Midbrain (tissue), 1 donor: Measurements from ENCODE around the gene AKAP6.

Experiments
- DNase-seq: peaks from one replicate; lab custom pipeline; 2025; lab: John Stamatoyannopoulos, UW

Gene AKAP6

GRCh38 chr14:32820181-32820580, 491.1 kb downstream of the AKAP6 start:
- DNase-seq: no peak

- DNase-seq: no peak
These were observed 491.6 kb downstream of the AKAP6 start for GRCh38 chr14:32820682-32821081.

- DNase-seq: no peak
These were observed 493.0 kb downstream of the AKAP6 start for GRCh38 chr14:32821964-32822653.

GRCh38 chr14:32823706-32824105, 494.6 kb downstream of the AKAP6 start:
- DNase-seq: no peak

- DNase-seq: no peak
These were observed 495.1 kb downstream of the AKAP6 start for GRCh38 chr14:32824195-32824594.

GRCh38 chr14:32825058-32825457, 496.0 kb downstream of the AKAP6 start:
- DNase-seq: peak; percentile 66

GRCh38 chr14:32826404-32827082, 497.4 kb downstream of the AKAP6 start:
- peak; percentile 83 for DNase-seq

GRCh38 chr14:32827514-32827913, 498.4 kb downstream of the AKAP6 start:
- DNase-seq: no peak

- no peak for DNase-seq
These were observed 506.8 kb downstream of the AKAP6 start for GRCh38 chr14:32835924-32836323.

- DNase-seq: no peak
These were observed 512.6 kb downstream of the AKAP6 start for GRCh38 chr14:32841698-32842097.

GRCh38 chr14:32846821-32847365, 517.8 kb downstream of the AKAP6 start:
- DNase-seq: no peak

GRCh38 chr14:32847867-32848266, 518.8 kb downstream of the AKAP6 start:
- DNase-seq: no peak

- DNase-seq: no peak
These were observed 536.8 kb downstream of the AKAP6 start for GRCh38 chr14:32865827-32866376.

- DNase-seq: no peak
These were observed 554.1 kb downstream of the AKAP6 start for GRCh38 chr14:32883188-32883587.
